GM12878 (cell line): ENCODE data around the gene CTNNB1. TPM values are rescaled to one million over a fixed set of nuclear protein-coding genes. Genes with fewer than 3 reads are reported as not detected.

ENCODE experiments used
- ATAC-seq: fragments of 200-7000 bp; cut with Tn5 transposase; 3 replicates; pipeline ENCODE4 v1.9.1; 2020; ENCODE audit warnings: mild to moderate bottlenecking, moderate library complexity
- BruUV-seq: library from RNA; stranded (reverse); fragments of 400-500 nt; replicated peaks from 2 replicates; lab custom pipeline; 2021; lab: Mats Ljungman, UMichigan
- CTCF ChIA-PET: fragments of 300-600 bp; sonication (Branson Sonifier 250); formaldehyde crosslinking; extraction: SDS; loops from one replicate; lab custom pipeline; 2021; ENCODE audit warnings: inconsistent platforms; lab: Yijun Ruan, JAX
- POLR2A ChIA-PET: fragments of 350-600 bp; formaldehyde crosslinking; extraction: SDS; loops from one replicate; lab custom pipeline; 2021; ENCODE audit warnings: inconsistent platforms; lab: Charles Lee
- RAD21 ChIA-PET: fragments of 300-600 bp; sonication (Branson Sonifier 250); formaldehyde crosslinking; loops from one replicate; lab custom pipeline; 2023; ENCODE audit warnings: antibody characterized with exemption; ENCODE audit not compliant: unreplicated experiment; lab: Charles Lee
- SMC1A ChIA-PET: fragments of 300-600 bp; sonication (Branson Sonifier 250); formaldehyde crosslinking; loops from one replicate; lab custom pipeline; 2023; ENCODE audit not compliant: unreplicated experiment, uncharacterized antibody; lab: Charles Lee
- DNase-seq: peaks from one replicate; pipeline ENCODE4 v3.0.0-alpha.2; 2011; ENCODE audit warnings: low read depth, low spot score
- FAIRE-seq: peaks from 3 replicates; lab custom pipeline; 2011; peaks lifted over from hg19 to GRCh38; lab: Jason Lieb, UNC
- H2AFZ ChIP-seq: 2 replicates; pipeline ENCODE4 v1.6.0; 2011; ENCODE audit warnings: low read depth, low read length, control low read depth; ENCODE audit not compliant: control insufficient read depth
- H3K27ac ChIP-seq: 2 replicates; pipeline ENCODE4 v1.5.1; 2011; ENCODE audit warnings: control low read depth; ENCODE audit not compliant: control insufficient read depth, insufficient read depth
- H3K27me3 ChIP-seq, 2 experiments: replicated peaks in 1 of 2; 2 replicates each; pipeline versions ENCODE4 v1.6.0 to v1.6.1; 2011; ENCODE audit warnings: low read length in 1 of 2; ENCODE audit not compliant: control insufficient read depth in 2 of 2, insufficient read depth in 2 of 2
- H3K36me3 ChIP-seq, 2 experiments: 2 replicates each; pipeline ENCODE4 v1.5.1; 2011; ENCODE audit warnings: low read length in 1 of 2; ENCODE audit not compliant: control insufficient read depth in 2 of 2, insufficient read depth in 2 of 2
- H3K4me1 ChIP-seq: 2 replicates; pipeline ENCODE4 v1.6.1; 2011; ENCODE audit warnings: mild to moderate bottlenecking, low read length, moderate library complexity, mixed read lengths; ENCODE audit not compliant: control insufficient read depth, insufficient read depth
- H3K4me2 ChIP-seq: 2 replicates; pipeline ENCODE4 v1.6.0; 2011; ENCODE audit warnings: control low read depth; ENCODE audit not compliant: control insufficient read depth, insufficient read depth
- H3K4me3 ChIP-seq: fragments of 200-600 bp; sonication (generic); 2 replicates; pipeline ENCODE4 v1.5.1; 2016
- H3K79me2 ChIP-seq: 2 replicates; pipeline ENCODE4 v1.6.0; 2011; ENCODE audit warnings: low read length; ENCODE audit not compliant: control insufficient read depth, insufficient read depth
- H3K9ac ChIP-seq: 2 replicates; pipeline ENCODE4 v1.8.0; 2011; ENCODE audit warnings: low read length, control low read depth, mixed read lengths; ENCODE audit not compliant: control insufficient read depth, insufficient read depth
- H3K9me3 ChIP-seq: replicated peaks from 3 replicates; pipeline ENCODE4 v1.5.1; 2011; ENCODE audit warnings: mild to moderate bottlenecking, low read length; ENCODE audit not compliant: control insufficient read depth, insufficient read depth
- H4K20me1 ChIP-seq: 2 replicates; pipeline ENCODE4 v1.6.0; 2011; ENCODE audit not compliant: control insufficient read depth, insufficient read depth
- FOXK2 ChIP-seq: fragments of 450-650 bp; IDR thresholded peaks from 2 replicates; pipeline ENCODE4 v1.6.1; 2017; ENCODE audit warnings: mild to moderate bottlenecking, moderate library complexity
- HCFC1 ChIP-seq: fragments of 150-350 bp; IDR thresholded peaks from 2 replicates; pipeline ENCODE4 v1.6.1; 2014; ENCODE audit warnings: low read length
- KDM1A ChIP-seq: fragments of 200-600 bp; sonication (generic); IDR thresholded peaks from 2 replicates; pipeline ENCODE4 v1.6.1; 2016; ENCODE audit warnings: borderline replicate concordance
- SMAD1 ChIP-seq: fragments of 450-650 bp; IDR thresholded peaks from 2 replicates; pipeline ENCODE4 v1.6.1; 2018; ENCODE audit warnings: mild to moderate bottlenecking, low read depth; ENCODE audit not compliant: partially characterized antibody
- SMARCA5 ChIP-seq: fragments of 450-650 bp; IDR thresholded peaks from 2 replicates; pipeline ENCODE4 v1.6.1; 2017; ENCODE audit warnings: mild to moderate bottlenecking
- SREBF1 ChIP-seq: IDR thresholded peaks from 2 replicates; pipeline ENCODE4 v1.6.1; 2012; ENCODE audit warnings: mild to moderate bottlenecking, low read length
- YBX1 ChIP-seq: fragments of 450-650 bp; IDR thresholded peaks from 2 replicates; pipeline ENCODE4 v1.6.1; 2016; ENCODE audit warnings: antibody characterized with exemption
- WGBS: methylation state at CpG from one replicate; pipeline ENCODE4 v1.1.6; 2016; ENCODE audit warnings: low lambda C conversion rate; ENCODE audit not compliant: insufficient replicate concordance, insufficient coverage; ENCODE audit errors: missing lambda C conversion rate; 5-methylcytosine and 5-hydroxymethylcytosine counted together
- in situ Hi-C: fragments of 300-500 bp; cut with MboI; formaldehyde crosslinking; loops from 9 replicates; pipeline ENCODE4 v1.14.3; 2018; ENCODE audit warnings: mixed read lengths
- intact Hi-C: fragments of 100-400 bp; cut with micrococcal nuclease; formaldehyde crosslinking; loops from one replicate; pipeline ENCODE4 v1.14.2; 2022; ENCODE audit not compliant: unreplicated experiment
- polyA plus RNA-seq, 11 experiments: library from polyadenylated mRNA; depleted of rRNA in 4 of 11; unstranded in 6 of 11; stranded (reverse) in 5 of 11; fragments of >200 nt; fragmentation: Nextera tagmentation in 4 of 11; fragmentation: Illumina TruSeq in 1 of 11; extraction: Ambion mirVana in 4 of 11; extraction: Trizol in 1 of 11; gene quantifications; 1 replicate in 1 of 11; 2 replicates in 10 of 11; pipeline versions ENCODE4 v1.2.1 to v1.2.3, GENCODE V29; 2011 to 2016; ENCODE audit warnings: inconsistent platforms in 2 of 11, missing spikeins in 2 of 11, low read depth in 1 of 11
- total RNA-seq, 4 experiments: library from RNA; depleted of rRNA in 3 of 4; stranded (reverse); fragments of >200 nt in 3 of 4; fragmentation: Illumina TruSeq in 1 of 4; extraction: Trizol in 1 of 4; gene quantifications; 2 replicates each; pipeline versions ENCODE4 v1.2.1 to v1.2.3, GENCODE V29; 2013 to 2021
- TF ChIP-seq, protein P1 (sequence below): IDR thresholded peaks from 2 replicates; pipeline ENCODE4 v1.6.1; 2012; ENCODE audit warnings: low read depth, low read length, improper control_type of control experiment
- TF ChIP-seq, protein P2 (sequence below): fragments of 450-650 bp; IDR thresholded peaks from 2 replicates; pipeline ENCODE4 v1.6.1; 2016; ENCODE audit warnings: mild to moderate bottlenecking, moderate library complexity, borderline replicate concordance

CTNNB1 gene
- total and polyA plus RNA-seq, 10 of the 15 experiments (the other 5 are each of a cell fraction or from before 2014, with no cell fraction given): 30.4 to 217 (median 138) TPM

DNA sequence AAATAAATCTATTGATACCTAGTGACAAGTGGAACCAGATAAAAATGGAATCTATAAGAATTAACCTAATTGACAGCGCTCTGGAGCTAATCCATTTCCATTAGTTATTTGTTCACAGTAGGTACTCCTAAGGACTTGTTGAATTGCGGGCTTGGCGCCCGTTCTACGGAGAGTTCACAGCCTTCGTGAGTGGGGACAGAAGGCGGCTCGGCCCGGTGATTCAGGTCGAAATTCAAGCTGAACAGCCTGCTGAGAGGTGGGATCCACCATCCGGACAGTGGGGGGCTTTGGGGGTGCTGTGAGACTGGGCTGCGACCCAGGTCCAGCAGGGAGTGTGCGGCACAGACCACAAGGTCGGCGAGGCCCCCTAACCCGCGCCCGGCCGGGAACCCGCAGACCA is 779 bp upstream of the CTNNB1 start:
- SMC1A ChIA-PET: interaction anchor here (0.8 to 2.2 kb wide), 5 partner anchors 9 to 226 kb away, joined by 3 to 10 read pairs (median 3); no protein-coding TSS in a partner anchor
- H3K79me2 ChIP-seq: peaks cover 43% of the 10 kb centered on the region
- no peaks in the 10 kb centered on the region for H3K36me3 ChIP-seq
- FAIRE-seq: no peak
- POLR2A ChIA-PET: interaction anchor here (0.6 to 3.5 kb wide), 5 partner anchors 8 to 889 kb away, joined by 3 to 13 read pairs (median 5); no protein-coding TSS in a partner anchor
- no peaks in the 10 kb centered on the region for H3K9me3 ChIP-seq
- H3K4me1 ChIP-seq: no peaks in the 10 kb centered on the region
- BruUV-seq: no TSS peak
- H3K4me2 ChIP-seq: peak overlapping the region; percentile 51
- H3K4me3 ChIP-seq: peak overlapping the region; percentile 82
- H3K27me3 ChIP-seq: no peaks in the 10 kb centered on the region
- CTCF ChIA-PET: interaction anchor here (0.5 to 0.7 kb wide), 4 partner anchors 614 to 1048 kb away, joined by 3 to 4 read pairs (median 3); no protein-coding TSS in a partner anchor
- in situ Hi-C loops (no loop called here), intact Hi-C loops (no loop called here)
- 0 out of 2 replicates have a peak, but pooled peaks cover 7% of the 10 kb centered on the region for H4K20me1 ChIP-seq
- 9% methylated on average over 15 of the region's 20 CpGs for WGBS
- RAD21 ChIA-PET: interaction anchor here (1.4 to 4.7 kb wide), 3 partner anchors 11 to 21 kb away, joined by 3 to 35 read pairs (median 3); no protein-coding TSS in a partner anchor
- peak; percentile 1; the same call in 1 of the 3 replicates for ATAC-seq
- DNase-seq: no peak
- peak overlapping the region; percentile 94 for H3K9ac ChIP-seq
- peak overlapping the region; percentile 43; the same call in 1 of the 2 replicates for H3K27ac ChIP-seq
- H2AFZ ChIP-seq: peak overlapping the region; percentile 92
- TF ChIP-seq, protein P1, sequence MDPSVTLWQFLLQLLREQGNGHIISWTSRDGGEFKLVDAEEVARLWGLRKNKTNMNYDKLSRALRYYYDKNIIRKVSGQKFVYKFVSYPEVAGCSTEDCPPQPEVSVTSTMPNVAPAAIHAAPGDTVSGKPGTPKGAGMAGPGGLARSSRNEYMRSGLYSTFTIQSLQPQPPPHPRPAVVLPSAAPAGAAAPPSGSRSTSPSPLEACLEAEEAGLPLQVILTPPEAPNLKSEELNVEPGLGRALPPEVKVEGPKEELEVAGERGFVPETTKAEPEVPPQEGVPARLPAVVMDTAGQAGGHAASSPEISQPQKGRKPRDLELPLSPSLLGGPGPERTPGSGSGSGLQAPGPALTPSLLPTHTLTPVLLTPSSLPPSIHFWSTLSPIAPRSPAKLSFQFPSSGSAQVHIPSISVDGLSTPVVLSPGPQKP: no peak

DNA sequence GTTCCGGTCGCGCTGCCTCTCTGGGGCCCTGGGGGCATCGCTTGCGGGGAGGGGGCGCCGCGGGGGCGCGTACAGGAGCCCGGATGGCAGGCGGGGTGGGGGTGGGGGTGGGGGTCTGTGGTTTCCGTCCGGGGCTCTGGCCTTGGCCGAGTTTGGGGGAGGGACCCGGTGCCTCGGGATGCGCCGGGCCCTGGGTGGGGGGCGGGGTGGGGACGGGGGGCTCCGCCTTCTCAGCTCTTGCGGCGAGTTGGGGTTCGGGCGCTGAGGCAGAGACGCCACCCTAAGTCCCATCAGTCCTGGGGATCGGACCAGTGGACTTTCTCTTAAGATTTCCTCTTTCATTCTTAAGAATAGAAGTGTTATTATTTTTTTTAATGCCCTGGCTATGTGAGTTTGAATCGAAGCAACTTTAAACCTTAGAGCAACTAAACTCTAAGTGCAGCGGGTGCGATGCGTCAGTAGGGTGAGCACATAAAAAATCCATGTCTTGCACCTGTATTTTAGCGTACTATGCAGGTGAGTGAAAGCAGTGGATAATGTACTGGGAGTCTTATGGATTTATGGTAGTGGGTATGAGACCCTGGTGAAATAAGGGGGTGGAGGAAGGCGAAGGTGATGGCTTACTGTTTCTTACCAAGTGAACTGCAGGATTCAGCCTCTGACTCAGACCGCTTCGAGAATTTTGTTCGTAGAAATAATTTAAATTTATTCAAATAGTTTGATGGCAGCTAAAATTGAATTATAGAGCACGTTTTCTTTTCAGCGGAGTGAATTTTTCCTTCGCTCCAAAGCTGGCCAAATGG is 762 bp downstream of the CTNNB1 start:
- peak overlapping the region; percentile 90 for H3K4me3 ChIP-seq
- no peaks in the 10 kb centered on the region for H3K9me3 ChIP-seq
- DNase-seq: no peak
- H4K20me1 ChIP-seq: 0 out of 2 replicates have a peak, but pooled peaks cover 7% of the 10 kb centered on the region
- H3K4me1 ChIP-seq: no peaks in the 10 kb centered on the region
- peak; percentile 38 for ATAC-seq
- BruUV-seq: no TSS peak
- H3K36me3 ChIP-seq: no peaks in the 10 kb centered on the region
- intact Hi-C loops: loop anchor here (5.0 kb wide), 5 partner anchors 228 to 873 kb away; partner anchors contain the start of gene RPL14
- H3K27ac ChIP-seq: peak overlapping the region; percentile 93
- WGBS: under 1% methylated on average over 19 of the region's 40 CpGs
- in situ Hi-C loops: no loop called here
- H3K9ac ChIP-seq: peak overlapping the region; percentile 94
- ChIA-PET RAD21 (interaction anchor here (0.6 to 4.7 kb wide), 5 partner anchors 8 to 485 kb away, joined by 3 to 35 read pairs (median 3); no protein-coding TSS in a partner anchor), CTCF (interaction anchor here (0.6 to 1.3 kb wide), 2 partner anchors 21 to 815 kb away, joined by 3 read pairs; no protein-coding TSS in a partner anchor), POLR2A (interaction anchor here (0.6 to 3.5 kb wide), 5 partner anchors 9 to 812 kb away, joined by 3 to 13 read pairs (median 5); no protein-coding TSS in a partner anchor), SMC1A (interaction anchor here (1.2 to 4.6 kb wide), 7 partner anchors 8 to 124 kb away, joined by 3 to 29 read pairs (median 4); no protein-coding TSS in a partner anchor)
- H2AFZ ChIP-seq: no peak overlapping the region
- peak overlapping the region; percentile 84 for H3K4me2 ChIP-seq
- no peak for FAIRE-seq
- H3K27me3 ChIP-seq: no peaks in the 10 kb centered on the region
- peaks cover 58% of the 10 kb centered on the region for H3K79me2 ChIP-seq
- TF ChIP-seq, protein P2, sequence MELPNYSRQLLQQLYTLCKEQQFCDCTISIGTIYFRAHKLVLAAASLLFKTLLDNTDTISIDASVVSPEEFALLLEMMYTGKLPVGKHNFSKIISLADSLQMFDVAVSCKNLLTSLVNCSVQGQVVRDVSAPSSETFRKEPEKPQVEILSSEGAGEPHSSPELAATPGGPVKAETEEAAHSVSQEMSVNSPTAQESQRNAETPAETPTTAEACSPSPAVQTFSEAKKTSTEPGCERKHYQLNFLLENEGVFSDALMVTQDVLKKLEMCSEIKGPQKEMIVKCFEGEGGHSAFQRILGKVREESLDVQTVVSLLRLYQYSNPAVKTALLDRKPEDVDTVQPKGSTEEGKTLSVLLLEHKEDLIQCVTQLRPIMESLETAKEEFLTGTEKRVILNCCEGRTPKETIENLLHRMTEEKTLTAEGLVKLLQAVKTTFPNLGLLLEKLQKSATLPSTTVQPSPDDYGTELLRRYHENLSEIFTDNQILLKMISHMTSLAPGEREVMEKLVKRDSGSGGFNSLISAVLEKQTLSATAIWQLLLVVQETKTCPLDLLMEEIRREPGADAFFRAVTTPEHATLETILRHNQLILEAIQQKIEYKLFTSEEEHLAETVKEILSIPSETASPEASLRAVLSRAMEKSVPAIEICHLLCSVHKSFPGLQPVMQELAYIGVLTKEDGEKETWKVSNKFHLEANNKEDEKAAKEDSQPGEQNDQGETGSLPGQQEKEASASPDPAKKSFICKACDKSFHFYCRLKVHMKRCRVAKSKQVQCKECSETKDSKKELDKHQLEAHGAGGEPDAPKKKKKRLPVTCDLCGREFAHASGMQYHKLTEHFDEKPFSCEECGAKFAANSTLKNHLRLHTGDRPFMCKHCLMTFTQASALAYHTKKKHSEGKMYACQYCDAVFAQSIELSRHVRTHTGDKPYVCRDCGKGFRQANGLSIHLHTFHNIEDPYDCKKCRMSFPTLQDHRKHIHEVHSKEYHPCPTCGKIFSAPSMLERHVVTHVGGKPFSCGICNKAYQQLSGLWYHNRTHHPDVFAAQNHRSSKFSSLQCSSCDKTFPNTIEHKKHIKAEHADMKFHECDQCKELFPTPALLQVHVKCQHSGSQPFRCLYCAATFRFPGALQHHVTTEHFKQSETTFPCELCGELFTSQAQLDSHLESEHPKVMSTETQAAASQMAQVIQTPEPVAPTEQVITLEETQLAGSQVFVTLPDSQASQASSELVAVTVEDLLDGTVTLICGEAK: peak; percentile 81
- peak; percentile 26 for TF ChIP-seq SMAD1
- no peak for TF ChIP-seq FOXK2
- TF ChIP-seq HCFC1: no peak
- no peak for TF ChIP-seq SMARCA5
- TF ChIP-seq YBX1: no peak
- no peak for TF ChIP-seq SREBF1
- no peak for TF ChIP-seq KDM1A
